ENCODE results near the gene GALR1.
"Not testable (repeated sequence)": the region's sequence is repeated elsewhere in the genome, so short reads cannot be mapped to it uniquely, and the experiment has no call there.

Gene GALR1

DNA sequence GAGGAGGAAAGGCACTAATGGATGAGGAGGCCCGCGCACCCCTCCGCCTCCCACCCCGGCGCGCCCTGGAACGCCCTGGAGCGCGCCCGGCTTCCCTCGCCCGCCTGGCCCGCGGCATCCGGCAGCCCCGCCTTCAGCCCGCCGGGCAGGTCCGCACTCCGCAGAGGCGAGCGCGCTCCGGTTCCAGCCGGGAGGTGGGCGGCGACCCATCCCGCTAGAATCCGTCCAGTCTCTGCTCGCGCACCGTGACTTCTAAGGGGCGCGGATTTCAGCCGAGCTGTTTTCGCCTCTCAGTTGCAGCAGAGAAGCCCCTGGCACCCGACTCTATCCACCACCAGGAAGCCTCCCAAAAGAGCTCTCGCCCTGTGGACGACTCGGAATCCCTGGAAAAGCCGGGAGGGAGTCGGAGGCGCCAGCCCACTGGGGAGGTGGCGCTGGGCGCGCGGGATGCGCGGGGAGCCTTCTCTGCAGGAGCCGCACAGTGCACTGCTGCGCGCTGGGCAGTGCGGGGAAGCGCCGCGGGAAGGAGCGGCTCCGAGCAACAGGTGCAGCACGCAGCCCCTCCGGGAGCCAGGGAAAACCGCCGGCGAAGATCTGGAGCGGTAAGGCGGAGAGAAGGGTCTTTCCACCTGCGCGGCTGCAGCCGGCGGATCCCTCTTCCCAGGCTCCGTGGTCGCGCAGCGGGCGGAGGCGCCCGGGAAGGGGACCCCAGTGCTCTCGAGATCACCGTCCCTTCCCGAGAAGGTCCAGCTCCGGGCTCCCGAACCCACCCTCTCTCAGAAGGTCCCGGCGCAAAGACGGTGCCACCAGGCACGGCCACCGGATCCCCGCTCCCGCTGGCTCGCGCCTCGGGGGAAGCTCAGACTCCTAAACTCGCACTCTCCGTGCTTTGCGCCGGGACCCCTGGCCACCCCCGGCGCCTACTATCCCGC is at the start of gene GALR1:
TSS of gene GALR1 (plus strand) at position 280 of the 932 bp plus-strand sequence. CDS start 701 bp downstream, outside the sequence.
- FAIRE-seq: no peak

- no peak for FAIRE-seq
Observed at GRCh38 chr18:77201506-77201905, 48.1 kb upstream of the GALR1 start.

- no peak for FAIRE-seq
Observed at GRCh38 chr18:77202329-77202728, 47.3 kb upstream of the GALR1 start.

DNA sequence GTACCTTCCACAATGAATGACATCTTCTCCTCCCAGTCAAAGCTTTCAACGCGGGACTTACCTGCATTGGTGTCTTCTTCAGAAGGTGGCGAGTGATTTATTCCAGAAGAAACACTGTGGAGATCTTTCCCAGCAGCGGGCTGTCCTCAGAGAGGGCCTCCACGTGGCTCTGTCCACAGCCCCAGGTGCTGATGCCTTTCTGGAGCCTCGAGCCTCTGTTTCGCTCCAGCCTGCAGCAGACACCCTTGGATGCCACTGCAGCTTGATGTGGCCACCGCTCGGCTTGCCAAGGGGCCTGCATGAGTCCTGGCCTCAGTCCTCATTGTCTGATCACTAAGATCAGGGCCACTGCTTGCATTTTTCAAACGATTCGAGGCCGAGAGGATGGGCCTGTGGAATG is 46.6 kb upstream of the GALR1 start:
- FAIRE-seq: no peak

DNA sequence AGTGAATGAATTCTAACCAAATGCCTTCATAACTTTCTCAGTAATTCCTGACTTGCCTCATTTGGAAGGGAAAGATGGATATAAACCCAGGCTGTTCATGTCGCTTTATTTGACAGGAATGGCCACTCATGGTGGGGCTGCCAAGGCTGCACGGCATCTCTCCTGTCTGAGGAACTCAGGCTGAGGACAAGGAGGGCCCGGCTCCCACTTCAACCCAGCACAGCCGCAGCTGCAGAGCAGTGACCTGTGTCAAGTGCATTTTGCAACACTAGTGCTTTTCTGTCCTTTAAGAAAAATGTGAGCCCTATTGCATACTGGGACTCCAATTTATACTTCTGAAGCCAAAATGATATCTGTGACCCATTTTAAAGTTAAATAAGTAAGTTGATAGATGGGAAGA is 45.8 kb upstream of the GALR1 start:
- no peak for FAIRE-seq

DNA sequence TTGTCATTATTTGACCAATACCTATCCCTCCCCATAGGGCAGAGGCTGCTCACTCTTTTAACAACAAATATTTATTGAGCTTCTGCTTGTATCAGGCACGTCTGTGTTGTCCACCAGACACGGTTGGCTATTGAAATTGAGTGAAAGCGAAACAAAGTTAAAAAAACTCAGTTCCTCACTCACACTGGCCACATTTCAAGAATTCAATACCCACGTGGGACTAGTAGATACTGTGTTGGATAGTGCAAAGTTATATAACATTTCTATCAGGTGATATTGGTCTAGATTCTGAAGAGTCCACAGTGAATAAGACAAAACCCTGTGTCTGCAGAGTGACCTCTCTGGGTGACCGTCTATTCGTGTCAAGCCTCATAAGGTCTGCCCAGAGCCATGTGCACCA is 43.9 kb upstream of the GALR1 start:
- no peak for FAIRE-seq

DNA sequence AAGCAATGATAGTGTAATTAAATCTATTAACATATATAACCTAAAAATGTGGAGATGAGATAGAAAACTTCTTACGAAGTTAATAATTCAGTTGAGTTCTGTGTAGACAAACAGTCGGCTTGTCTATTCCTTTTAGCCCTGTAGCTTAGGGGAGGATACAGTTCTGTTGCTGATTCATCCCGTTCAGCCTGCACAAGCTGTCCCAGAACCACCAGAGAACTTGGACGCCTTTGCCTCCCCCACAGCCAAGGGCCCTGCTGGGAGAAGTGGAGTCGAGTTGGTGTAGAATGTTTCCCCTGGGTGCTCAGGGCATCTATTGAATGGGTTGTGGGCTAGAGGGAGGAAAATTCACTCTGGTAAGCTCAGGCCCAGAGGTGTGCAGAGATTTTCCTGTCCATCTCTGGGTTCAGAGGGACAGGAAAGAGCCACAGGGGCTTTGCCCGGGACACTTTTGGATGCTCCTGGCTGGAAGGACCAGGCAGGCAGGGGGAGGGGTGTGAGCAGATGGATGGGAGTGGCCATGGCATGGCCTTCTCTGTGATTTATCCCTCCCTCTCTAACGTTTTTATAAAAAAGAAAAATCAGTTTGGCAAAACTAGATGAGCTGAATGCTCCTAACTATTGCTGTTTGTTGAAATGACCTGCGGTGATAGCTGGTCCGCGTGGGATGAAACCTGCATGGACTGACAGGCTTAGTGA is 42.8 kb upstream of the GALR1 start:
- no peak for FAIRE-seq

GRCh38 chr18:77207540-77207939 is 42.1 kb upstream of the GALR1 start:
- no peak for FAIRE-seq

DNA sequence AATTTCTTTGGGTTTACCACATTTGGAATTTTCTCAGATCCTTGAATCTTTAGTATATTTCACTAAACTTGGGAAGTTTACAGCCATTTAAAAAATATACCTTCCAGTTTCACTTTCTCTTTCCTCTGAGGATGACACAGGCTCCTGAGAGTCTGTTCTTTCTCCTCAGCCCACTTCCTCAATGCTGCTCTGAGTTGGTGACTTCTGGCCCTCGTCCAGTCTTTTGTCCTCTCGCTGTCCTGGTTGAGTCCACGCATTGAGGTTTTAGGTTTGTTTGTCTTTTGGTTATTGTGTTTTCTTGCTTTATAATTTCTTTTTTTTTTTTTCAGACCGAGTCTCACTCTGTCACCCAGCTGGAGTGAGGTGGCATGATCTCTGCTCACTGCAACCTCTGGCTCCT is 40.7 kb upstream of the GALR1 start:
- FAIRE-seq: peak; percentile 33

- no peak for FAIRE-seq
Observed at GRCh38 chr18:77209587-77209986, 40.1 kb upstream of the GALR1 start.

DNA sequence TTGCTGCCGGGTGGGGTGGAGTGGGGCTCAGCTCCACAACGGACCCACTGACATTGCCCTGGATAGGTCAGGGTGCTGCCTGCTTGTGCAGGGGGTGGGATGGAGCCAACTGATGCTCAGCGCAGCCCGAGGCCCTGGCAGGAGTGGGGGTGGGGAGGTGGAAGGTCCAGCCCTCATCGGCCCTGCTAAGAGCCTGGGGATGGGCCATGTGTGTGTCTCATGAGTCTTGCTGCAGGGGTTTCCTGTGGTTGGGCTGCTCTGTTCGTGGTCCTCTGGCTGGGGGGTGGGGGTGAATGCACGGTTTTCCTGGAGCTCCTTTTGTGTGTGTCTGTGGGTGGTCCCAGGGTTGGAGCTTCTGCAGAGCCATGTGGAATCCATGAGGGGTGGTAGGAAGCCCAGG is 39.4 kb upstream of the GALR1 start:
- no peak for FAIRE-seq

GRCh38 chr18:77218642-77219041 is 31.0 kb upstream of the GALR1 start:
- no peak for FAIRE-seq

DNA sequence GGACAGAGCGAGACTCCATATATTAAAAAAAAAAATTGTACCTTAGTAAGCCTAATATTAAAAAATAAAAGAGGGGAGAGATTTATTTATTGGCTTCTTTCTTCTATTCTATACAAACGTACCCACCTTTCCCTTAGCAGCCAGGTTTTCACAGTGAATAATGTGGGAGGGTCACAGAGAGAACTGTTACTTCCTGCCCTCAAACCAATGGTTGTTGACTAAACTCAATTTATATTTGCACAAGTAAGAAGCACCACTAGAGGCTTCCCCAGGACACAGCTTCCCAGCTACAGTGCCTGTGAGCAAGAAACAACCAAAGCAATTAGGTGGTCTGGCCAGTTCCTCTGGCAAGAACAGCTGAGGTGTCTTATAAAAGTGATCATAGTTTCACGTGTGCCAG is 28.9 kb upstream of the GALR1 start:
- FAIRE-seq: no peak

- no peak for FAIRE-seq
Observed at GRCh38 chr18:77222464-77222863, 27.2 kb upstream of the GALR1 start.

DNA sequence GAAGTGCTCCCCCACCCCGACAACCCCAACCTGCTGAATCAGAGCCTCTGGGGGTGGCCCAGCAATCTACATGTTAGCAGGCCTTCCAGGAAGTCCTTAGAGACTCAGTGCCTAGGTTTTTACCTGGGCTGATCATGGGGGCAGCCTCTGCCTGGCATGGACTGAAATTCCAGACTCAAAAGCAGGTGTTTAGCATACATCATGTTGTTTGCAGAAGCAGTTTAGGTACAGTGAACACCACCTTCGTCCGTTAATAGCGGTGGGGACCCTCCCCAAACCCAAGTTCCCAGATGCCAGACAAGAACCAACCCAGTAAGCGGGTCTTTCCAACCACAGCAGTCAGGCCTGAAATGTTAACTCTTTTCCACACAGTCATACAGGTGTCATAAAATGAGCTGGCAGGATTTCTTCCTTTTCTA is 26.4 kb upstream of the GALR1 start:
- no peak for FAIRE-seq

GRCh38 chr18:77223653-77224052 is 26.0 kb upstream of the GALR1 start:
- FAIRE-seq: no peak

- FAIRE-seq: no peak
Observed at GRCh38 chr18:77230645-77231044, 19.0 kb upstream of the GALR1 start.

DNA sequence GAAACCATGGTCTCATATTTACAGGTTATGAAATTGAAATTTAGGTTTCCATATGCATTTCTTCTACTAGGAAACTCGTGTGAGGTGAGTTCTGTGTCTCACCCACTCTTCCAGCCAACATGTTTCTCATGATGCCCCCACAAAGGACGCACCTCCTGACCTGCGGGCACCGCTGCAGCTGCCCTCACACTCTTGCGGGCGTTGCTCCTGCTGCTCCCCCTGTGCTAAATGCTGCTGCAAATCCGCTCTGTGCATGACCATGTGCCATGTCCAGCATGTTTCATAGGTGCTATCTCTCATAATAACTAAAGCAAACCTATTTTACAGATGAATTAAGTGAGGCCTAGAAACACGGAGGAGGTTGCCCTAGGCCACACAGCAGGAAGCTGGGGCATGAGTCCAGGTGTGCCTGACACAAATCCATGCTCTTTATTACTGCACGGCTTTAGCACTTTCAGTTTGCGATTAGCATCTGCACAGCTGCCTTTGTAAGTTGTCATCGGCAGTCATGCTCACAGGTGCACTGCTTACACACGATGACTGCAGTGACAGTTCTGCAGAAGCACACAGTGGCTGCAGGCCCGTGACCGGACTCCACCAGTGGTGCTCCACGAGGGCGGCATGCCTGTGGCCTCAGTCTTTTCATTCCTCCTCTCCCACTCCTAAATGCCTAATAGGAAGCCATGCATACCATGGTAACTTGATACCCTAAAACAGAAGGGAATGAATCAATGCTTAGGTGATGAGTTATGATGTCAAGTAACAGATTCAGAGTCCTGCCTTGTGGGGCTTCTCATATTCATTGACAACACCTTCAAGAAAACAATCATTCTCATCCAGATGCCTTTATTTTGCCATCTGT is 14.9 kb upstream of the GALR1 start:
- FAIRE-seq: no peak

DNA sequence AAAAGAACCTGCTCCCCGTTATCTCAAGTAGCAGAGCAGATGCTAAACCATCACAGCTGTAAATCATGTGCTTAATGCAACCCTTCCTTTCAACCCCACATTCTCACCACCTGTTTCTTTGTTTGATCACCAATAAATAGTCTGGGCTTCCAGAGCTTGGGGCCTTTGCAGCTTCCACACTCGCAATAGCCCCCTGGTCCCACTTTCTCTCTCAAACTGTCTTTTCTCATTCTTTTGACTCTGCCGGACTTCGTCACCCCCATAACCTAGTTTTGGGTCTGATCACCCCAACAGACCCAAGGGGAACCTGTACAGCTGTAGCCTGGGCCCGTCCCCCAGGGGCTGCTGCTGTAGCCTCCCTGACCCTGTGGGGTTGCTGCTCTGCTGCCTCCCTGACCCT is 10.4 kb upstream of the GALR1 start:
- not testable (repeated sequence) for FAIRE-seq

- FAIRE-seq: no peak
Observed at GRCh38 chr18:77248873-77249568, 627 bp upstream of the GALR1 start.

DNA sequence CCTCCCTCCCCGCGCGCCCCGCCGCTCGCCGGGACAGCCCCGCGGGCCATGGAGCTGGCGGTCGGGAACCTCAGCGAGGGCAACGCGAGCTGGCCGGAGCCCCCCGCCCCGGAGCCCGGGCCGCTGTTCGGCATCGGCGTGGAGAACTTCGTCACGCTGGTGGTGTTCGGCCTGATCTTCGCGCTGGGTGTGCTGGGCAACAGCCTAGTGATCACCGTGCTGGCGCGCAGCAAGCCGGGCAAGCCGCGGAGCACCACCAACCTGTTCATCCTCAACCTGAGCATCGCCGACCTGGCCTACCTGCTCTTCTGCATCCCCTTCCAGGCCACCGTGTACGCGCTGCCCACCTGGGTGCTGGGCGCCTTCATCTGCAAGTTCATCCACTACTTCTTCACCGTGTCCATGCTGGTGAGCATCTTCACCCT is 865 bp downstream of the GALR1 start:
- no peak for FAIRE-seq

Data from colon (tissue), 2 donors.